PC-9 (cell line): ENCODE results near the gene TOP1. TPM values are rescaled to one million over a fixed set of nuclear protein-coding genes. Genes with fewer than 3 reads are reported as not detected.

Experiments used
- BruUV-seq: library from RNA; stranded (reverse); fragments of 400-500 nt; replicated peaks from 2 replicates; lab custom pipeline; 2021; lab: Mats Ljungman, UMichigan
- CTCF ChIA-PET: fragments of 300-600 bp; sonication (Branson Sonifier 250); formaldehyde crosslinking; loops from one replicate; lab custom pipeline; 2022; ENCODE audit warnings: antibody characterized with exemption; lab: Charles Lee
- POLR2A ChIA-PET: fragments of 300-600 bp; sonication (Branson Sonifier 250); formaldehyde crosslinking; loops from one replicate; lab custom pipeline; 2022; ENCODE audit warnings: antibody characterized with exemption; ENCODE audit not compliant: unreplicated experiment; lab: Charles Lee
- DNase-seq, 2 experiments: peaks; one replicate each; pipeline versions ENCODE4 v3.0.0 to v3.0.0-alpha.2; 2015 to 2022; ENCODE audit warnings: mixed read lengths in 1 of 2
- H2AFZ ChIP-seq: fragments of 200-600 bp; sonication (generic); 2 replicates; pipeline ENCODE4 v1.8.1; 2017; ENCODE audit warnings: antibody characterized with exemption
- H3F3A ChIP-seq: fragments of 200-600 bp; sonication (generic); 2 replicates; pipeline ENCODE4 v1.8.1; 2017; ENCODE audit warnings: antibody characterized with exemption, mild to moderate bottlenecking, low read depth; ENCODE audit not compliant: insufficient read depth
- H3K27ac ChIP-seq: fragments of 200-600 bp; sonication (generic); 2 replicates; pipeline ENCODE4 v1.6.1; 2016; ENCODE audit warnings: mixed run types
- H3K27me3 ChIP-seq: fragments of 200-600 bp; sonication (generic); 2 replicates; pipeline ENCODE4 v1.6.1; 2016; ENCODE audit warnings: low read depth, mixed run types; ENCODE audit not compliant: insufficient read depth
- H3K36me3 ChIP-seq: fragments of 200-600 bp; sonication (generic); 2 replicates; pipeline ENCODE4 v1.6.1; 2016; ENCODE audit warnings: low read depth, mixed run types
- H3K4me1 ChIP-seq: fragments of 200-600 bp; sonication (generic); replicated peaks from 2 replicates; pipeline ENCODE4 v1.6.1; 2016; ENCODE audit warnings: mixed run types; ENCODE audit not compliant: insufficient read depth
- H3K4me2 ChIP-seq: fragments of 200-600 bp; sonication (generic); 2 replicates; pipeline ENCODE4 v1.6.1; 2017; ENCODE audit warnings: mixed run types
- H3K4me3 ChIP-seq: fragments of 200-600 bp; sonication (generic); 2 replicates; pipeline ENCODE4 v1.6.1; 2016; ENCODE audit warnings: mixed run types
- H3K79me2 ChIP-seq: fragments of 200-600 bp; sonication (generic); 2 replicates; pipeline ENCODE4 v1.6.1; 2017; ENCODE audit warnings: low read depth, mixed run types
- H3K9me2 ChIP-seq: fragments of 200-600 bp; sonication (generic); 2 replicates; pipeline ENCODE4 v1.8.1; 2017; ENCODE audit warnings: mild to moderate bottlenecking; ENCODE audit not compliant: insufficient read depth
- H3K9me3 ChIP-seq: fragments of 200-600 bp; sonication (generic); 2 replicates; pipeline ENCODE4 v1.8.1; 2016; ENCODE audit warnings: low read depth; ENCODE audit not compliant: insufficient read depth
- H4K20me1 ChIP-seq: fragments of 200-600 bp; sonication (generic); 2 replicates; pipeline ENCODE4 v1.8.1; 2017; ENCODE audit not compliant: insufficient read depth
- EZH2 ChIP-seq: fragments of 200-600 bp; sonication (generic); IDR thresholded peaks from 2 replicates; pipeline ENCODE4 v1.8.0; 2017; ENCODE audit warnings: antibody characterized with exemption, low read depth
- intact Hi-C: fragments of 100-400 bp; cut with micrococcal nuclease; formaldehyde crosslinking; loops from one replicate; pipeline ENCODE4 v1.10.0; 2022; ENCODE audit not compliant: unreplicated experiment
- total RNA-seq: library from RNA; stranded (reverse); gene quantifications from 2 replicates; pipeline ENCODE4 v1.2.3, GENCODE V29; 2021
- TF ChIP-seq, protein P1 (sequence below): fragments of 200-600 bp; sonication (generic); conservative IDR thresholded peaks from 2 replicates; pipeline ENCODE4 v1.6.1; 2017; ENCODE audit warnings: mixed run types, antibody characterized with exemption, mild to moderate bottlenecking, moderate library complexity

The TOP1 gene
- total RNA-seq, 1 experiment from 2014 or later, result 55.8 TPM

DNA sequence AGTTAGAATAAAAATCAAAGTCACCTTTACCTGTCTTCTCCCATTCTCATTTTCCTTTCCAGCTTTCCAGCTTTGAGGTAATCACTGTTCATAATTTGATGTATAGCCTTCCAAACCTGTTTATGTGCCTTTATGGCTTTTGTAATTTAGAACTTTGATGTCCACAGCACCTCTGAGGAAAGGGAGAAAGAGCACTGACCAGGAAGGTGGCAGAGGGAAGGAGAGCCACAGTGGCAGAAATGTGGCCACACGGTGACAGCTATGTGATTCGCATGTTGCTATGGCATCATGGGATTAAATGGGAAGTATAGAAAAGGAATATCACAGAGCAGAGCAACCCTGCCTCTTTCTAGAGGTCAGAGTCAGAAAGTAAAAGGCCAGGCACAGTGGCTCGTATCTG, 57.0 kb downstream of the TOP1 start:
- no peaks in the 10 kb centered on the region for H3K9me3 ChIP-seq
- no peaks in the 10 kb centered on the region; the same call in 1 of the 2 replicates for H4K20me1 ChIP-seq
- H2AFZ ChIP-seq, result no peak overlapping the region
- H3K4me1 ChIP-seq, result peaks cover 40% of the 10 kb centered on the region
- peaks cover 12% of the 10 kb centered on the region; the same call in 1 of the 2 replicates for H3K79me2 ChIP-seq
- H3K4me2 ChIP-seq, result peak overlapping the region; percentile 65; the same call in 1 of the 2 replicates
- TF ChIP-seq, protein P1, sequence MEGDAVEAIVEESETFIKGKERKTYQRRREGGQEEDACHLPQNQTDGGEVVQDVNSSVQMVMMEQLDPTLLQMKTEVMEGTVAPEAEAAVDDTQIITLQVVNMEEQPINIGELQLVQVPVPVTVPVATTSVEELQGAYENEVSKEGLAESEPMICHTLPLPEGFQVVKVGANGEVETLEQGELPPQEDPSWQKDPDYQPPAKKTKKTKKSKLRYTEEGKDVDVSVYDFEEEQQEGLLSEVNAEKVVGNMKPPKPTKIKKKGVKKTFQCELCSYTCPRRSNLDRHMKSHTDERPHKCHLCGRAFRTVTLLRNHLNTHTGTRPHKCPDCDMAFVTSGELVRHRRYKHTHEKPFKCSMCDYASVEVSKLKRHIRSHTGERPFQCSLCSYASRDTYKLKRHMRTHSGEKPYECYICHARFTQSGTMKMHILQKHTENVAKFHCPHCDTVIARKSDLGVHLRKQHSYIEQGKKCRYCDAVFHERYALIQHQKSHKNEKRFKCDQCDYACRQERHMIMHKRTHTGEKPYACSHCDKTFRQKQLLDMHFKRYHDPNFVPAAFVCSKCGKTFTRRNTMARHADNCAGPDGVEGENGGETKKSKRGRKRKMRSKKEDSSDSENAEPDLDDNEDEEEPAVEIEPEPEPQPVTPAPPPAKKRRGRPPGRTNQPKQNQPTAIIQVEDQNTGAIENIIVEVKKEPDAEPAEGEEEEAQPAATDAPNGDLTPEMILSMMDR, result no peak
- no peak for TF ChIP-seq EZH2
- intact Hi-C loops, result no loop called here
- no peaks in the 10 kb centered on the region for H3K9me2 ChIP-seq
- H3K36me3 ChIP-seq, result peaks cover 41% of the 10 kb centered on the region
- no peak for DNase-seq
- peak overlapping the region; percentile 9; the same call in 1 of the 2 replicates for H3K27ac ChIP-seq
- ChIA-PET POLR2A (no interaction called here), CTCF (no interaction called here)
- H3K27me3 ChIP-seq, result no peaks in the 10 kb centered on the region
- H3F3A ChIP-seq, result peaks cover 55% of the 10 kb centered on the region
- no peak overlapping the region for H3K4me3 ChIP-seq
- no TSS peak for BruUV-seq

DNA sequence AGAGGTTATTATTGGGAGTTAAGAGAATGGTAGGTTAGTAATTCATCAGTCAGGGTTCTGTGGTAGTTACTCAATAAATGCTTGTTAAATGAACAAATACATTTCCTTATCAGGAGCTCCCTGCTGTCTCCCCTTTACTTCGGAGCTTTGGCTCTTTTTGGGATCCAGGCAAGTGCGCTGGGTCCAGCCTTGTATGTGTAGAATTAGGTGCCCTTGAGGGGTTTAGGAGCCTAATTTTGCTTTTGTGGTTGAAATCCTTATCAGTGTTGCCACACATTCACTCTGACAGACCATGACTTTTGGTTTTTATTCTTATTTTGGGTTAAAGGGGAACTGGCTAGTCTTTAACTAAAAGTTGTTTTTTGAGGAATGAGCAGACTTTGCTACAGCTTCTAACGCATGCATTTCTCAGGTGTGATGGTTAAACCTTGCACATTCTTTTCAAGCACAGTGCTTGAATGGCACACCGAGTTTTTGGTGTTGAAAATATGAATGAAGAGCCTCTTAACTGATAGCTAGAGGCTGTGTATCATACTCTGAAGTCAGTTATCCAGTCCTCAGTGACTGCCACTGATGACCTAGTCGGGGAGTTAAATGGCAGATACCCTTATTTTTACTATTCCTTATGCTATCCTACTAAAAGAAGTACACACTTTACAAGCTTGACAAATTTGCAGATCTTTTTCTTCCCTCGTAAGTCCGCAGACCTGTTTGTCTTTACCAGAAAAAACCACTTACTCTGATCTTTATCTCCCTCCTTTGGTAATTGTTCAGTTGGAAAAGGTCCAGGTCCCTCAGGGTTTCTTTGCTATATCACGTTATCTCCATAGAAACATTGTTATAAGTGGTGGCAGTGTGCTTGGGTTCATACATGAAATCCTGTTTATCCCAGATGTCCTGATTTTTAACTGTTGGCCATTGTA, 58.0 kb downstream of the TOP1 start:
- peaks cover 33% of the 10 kb centered on the region for H3K36me3 ChIP-seq
- H3K4me2 ChIP-seq, result peak overlapping the region; percentile 65
- ChIA-PET POLR2A (no interaction called here), CTCF (no interaction called here)
- peaks cover 12% of the 10 kb centered on the region; the same call in 1 of the 2 replicates for H3K79me2 ChIP-seq
- no peaks in the 10 kb centered on the region for H4K20me1 ChIP-seq
- intact Hi-C loops, result no loop called here
- H3K27me3 ChIP-seq, result no peaks in the 10 kb centered on the region
- H3K9me2 ChIP-seq, result no peaks in the 10 kb centered on the region
- no TSS peak for BruUV-seq
- no peaks in the 10 kb centered on the region for H3K9me3 ChIP-seq
- H3F3A ChIP-seq, result peaks cover 62% of the 10 kb centered on the region
- H3K4me3 ChIP-seq, result peak overlapping the region; percentile 35; the same call in 1 of the 2 replicates
- H2AFZ ChIP-seq, result no peak overlapping the region
- H3K4me1 ChIP-seq, result peaks cover 40% of the 10 kb centered on the region
- TF ChIP-seq, protein P1, result no peak
- TF ChIP-seq EZH2, result no peak
- DNase-seq, result peak in 1 of 2 experiments; percentile 87
- peak overlapping the region; percentile 67 for H3K27ac ChIP-seq

DNA sequence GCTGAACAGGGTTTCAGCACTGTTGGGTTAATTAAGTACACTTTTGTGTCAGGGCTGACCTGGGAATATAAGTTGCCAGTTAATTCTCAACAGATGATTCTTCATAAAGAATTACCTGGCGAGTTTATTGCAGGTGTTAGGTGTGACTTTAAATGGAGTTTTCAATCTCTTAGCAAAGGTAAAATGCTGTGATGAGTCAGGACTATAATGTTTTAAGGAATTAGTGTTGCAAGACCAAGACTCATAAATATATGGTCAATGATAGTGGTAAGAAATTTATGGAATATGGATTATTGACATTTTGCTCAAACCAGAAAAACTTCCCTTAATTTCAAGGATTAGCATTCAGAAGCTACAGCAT, 58.7 kb downstream of the TOP1 start:
- H3K36me3 ChIP-seq, result peaks cover 33% of the 10 kb centered on the region
- DNase-seq, result peak in 1 of 2 experiments; percentile 81
- H2AFZ ChIP-seq, result no peak overlapping the region
- H3K4me1 ChIP-seq, result peaks cover 40% of the 10 kb centered on the region
- no peak overlapping the region for H3K4me3 ChIP-seq
- ChIA-PET POLR2A (no interaction called here), CTCF (no interaction called here)
- H3K79me2 ChIP-seq, result peaks cover 12% of the 10 kb centered on the region; the same call in 1 of the 2 replicates
- no peak for TF ChIP-seq EZH2
- TF ChIP-seq, protein P1, result no peak
- H3K27ac ChIP-seq, result peak overlapping the region; percentile 67
- no peaks in the 10 kb centered on the region for H4K20me1 ChIP-seq
- no peaks in the 10 kb centered on the region for H3K9me2 ChIP-seq
- no peaks in the 10 kb centered on the region for H3K27me3 ChIP-seq
- H3F3A ChIP-seq, result peaks cover 68% of the 10 kb centered on the region
- no TSS peak for BruUV-seq
- peak overlapping the region; percentile 65 for H3K4me2 ChIP-seq
- no peaks in the 10 kb centered on the region for H3K9me3 ChIP-seq
- intact Hi-C loops, result no loop called here
